HG03097 (cell line): ENCODE results near the gene LHFPL4.
A peak's percentile ranks its signal among the peaks of the same experiment; 100 is the strongest.
"Not testable (repeated sequence)": the region's sequence is repeated elsewhere in the genome, so short reads cannot be mapped to it uniquely, and the experiment has no call there.

Source experiments
- ATAC-seq: cut with Tn5 transposase; IDR thresholded peaks from one replicate; pipeline ENCODE4 v1.9.1; 2021; ENCODE audit not compliant: unreplicated experiment, low FRiP score

LHFPL4 gene

GRCh38 chr3:9542182-9542581 is 11.4 kb downstream of the LHFPL4 start:
- no peak for ATAC-seq

- no peak for ATAC-seq
Observed at GRCh38 chr3:9536212-9536611, 17.4 kb downstream of the LHFPL4 start.

- ATAC-seq = no peak
Observed at GRCh38 chr3:9534429-9534828, 19.2 kb downstream of the LHFPL4 start.

- no peak for ATAC-seq
Observed at GRCh38 chr3:9525078-9525477, 28.5 kb downstream of the LHFPL4 start.

- ATAC-seq = no peak
Observed at GRCh38 chr3:9514956-9515355, 38.7 kb downstream of the LHFPL4 start.

GRCh38 chr3:9514306-9514705 is 39.3 kb downstream of the LHFPL4 start:
- no peak for ATAC-seq

GRCh38 chr3:9512456-9513045 is 41.1 kb downstream of the LHFPL4 start:
- no peak for ATAC-seq

GRCh38 chr3:9508781-9509180 is 44.8 kb downstream of the LHFPL4 start:
- no peak for ATAC-seq

GRCh38 chr3:9507586-9508578 is 45.7 kb downstream of the LHFPL4 start:
- no peak for ATAC-seq

- ATAC-seq = no peak
Observed at GRCh38 chr3:9503283-9503682, 50.3 kb downstream of the LHFPL4 start.

- no peak for ATAC-seq
Observed at GRCh38 chr3:9501226-9501625, 52.4 kb downstream of the LHFPL4 start.

- peak; percentile 66 for ATAC-seq
Observed at GRCh38 chr3:9500108-9501050, 53.2 kb downstream of the LHFPL4 start.

- ATAC-seq = no peak
Observed at GRCh38 chr3:9499455-9500107, 54.0 kb downstream of the LHFPL4 start.

- no peak for ATAC-seq
Observed at GRCh38 chr3:9498781-9499180, 54.8 kb downstream of the LHFPL4 start.

- ATAC-seq = no peak
Observed at GRCh38 chr3:9497821-9498565, 55.6 kb downstream of the LHFPL4 start.

GRCh38 chr3:9496893-9497292 is 56.7 kb downstream of the LHFPL4 start:
- no peak for ATAC-seq

GRCh38 chr3:9494036-9494435 is 59.6 kb downstream of the LHFPL4 start:
- ATAC-seq = not testable (repeated sequence)

GRCh38 chr3:9491506-9491905 is 62.1 kb downstream of the LHFPL4 start:
- ATAC-seq = no peak

- ATAC-seq = no peak
Observed at GRCh38 chr3:9485248-9485647, 68.4 kb downstream of the LHFPL4 start.

GRCh38 chr3:9480265-9480664 is 73.4 kb downstream of the LHFPL4 start:
- ATAC-seq = no peak
